NCI-H2171 treated with DMSO at 0.1 percent for 48 hours (cell line): ENCODE measurements around the gene ARHGEF25.
"Not testable (repeated sequence)": the region's sequence is repeated elsewhere in the genome, so short reads cannot be mapped to it uniquely, and the experiment has no call there.

ENCODE experiments used
- DNase-seq: peaks from one replicate; lab custom pipeline; 2025; lab: John Stamatoyannopoulos, UW

The ARHGEF25 gene

GRCh38 chr12:57611108-57611826 lies at the start of gene ARHGEF25:
TSS of gene ARHGEF25 (plus strand) at chr12:57611435. CDS start at chr12:57611895, 460 bp downstream.
- DNase-seq, result peak; percentile 76

GRCh38 chr12:57563358-57563757 lies 47.9 kb upstream of the ARHGEF25 start:
- DNase-seq, result no peak

- no peak for DNase-seq
These were observed 47.0 kb upstream of the ARHGEF25 start for GRCh38 chr12:57564178-57564740.

GRCh38 chr12:57568838-57569237 lies 42.4 kb upstream of the ARHGEF25 start:
- no peak for DNase-seq

GRCh38 chr12:57569858-57570257 lies 41.4 kb upstream of the ARHGEF25 start:
- DNase-seq, result no peak

GRCh38 chr12:57570438-57570837 lies 40.8 kb upstream of the ARHGEF25 start:
- not testable (repeated sequence) for DNase-seq

- DNase-seq, result no peak
These were observed 39.1 kb upstream of the ARHGEF25 start for GRCh38 chr12:57571926-57572762.

- DNase-seq, result no peak
These were observed 36.4 kb upstream of the ARHGEF25 start for GRCh38 chr12:57574795-57575194.

GRCh38 chr12:57575771-57576612 lies 35.2 kb upstream of the ARHGEF25 start:
- DNase-seq, result no peak

GRCh38 chr12:57576613-57577160 lies 34.5 kb upstream of the ARHGEF25 start:
- no peak for DNase-seq

GRCh38 chr12:57577981-57578758 lies 33.1 kb upstream of the ARHGEF25 start:
- DNase-seq, result no peak

- no peak for DNase-seq
These were observed 32.2 kb upstream of the ARHGEF25 start for GRCh38 chr12:57579011-57579410.

- DNase-seq, result no peak
These were observed 31.4 kb upstream of the ARHGEF25 start for GRCh38 chr12:57579677-57580465.

GRCh38 chr12:57580466-57580795 lies 30.8 kb upstream of the ARHGEF25 start:
- DNase-seq, result no peak

GRCh38 chr12:57581802-57582201 lies 29.4 kb upstream of the ARHGEF25 start:
- DNase-seq, result no peak

GRCh38 chr12:57582440-57582839 lies 28.8 kb upstream of the ARHGEF25 start:
- DNase-seq, result no peak

- peak; percentile 81 for DNase-seq
These were observed 28.0 kb upstream of the ARHGEF25 start for GRCh38 chr12:57583008-57583831.

- DNase-seq, result no peak
These were observed 27.2 kb upstream of the ARHGEF25 start for GRCh38 chr12:57584050-57584449.

GRCh38 chr12:57584690-57585089 lies 26.5 kb upstream of the ARHGEF25 start:
- no peak for DNase-seq
